Medulla oblongata (tissue), 1 donor: Measurements from ENCODE around the gene MRGPRD.

Experiments
- DNase-seq: peaks from one replicate; pipeline ENCODE4 v3.0.0-alpha.2; 2015; ENCODE audit errors: extremely low spot score

MRGPRD gene

DNA sequence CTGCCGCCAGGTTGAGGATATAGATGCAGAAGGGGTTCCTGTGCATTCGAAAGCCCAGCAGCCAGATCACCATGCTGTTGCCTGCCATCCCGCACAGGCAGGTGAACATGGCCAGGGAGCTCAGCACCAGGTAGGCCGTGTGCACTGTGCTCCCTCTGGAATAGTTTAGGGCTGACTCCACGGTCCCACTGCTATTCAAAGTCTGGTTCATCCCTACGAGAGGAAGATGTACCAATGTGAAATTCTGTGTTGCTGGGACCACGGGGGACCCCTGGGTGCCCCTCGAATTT is at the start of gene MRGPRD:
MRGPRD (minus strand) TSS at position 211 of the 290 bp plus-strand sequence; CDS start at position 211, 0 bp downstream.
- no peak for DNase-seq

DNA sequence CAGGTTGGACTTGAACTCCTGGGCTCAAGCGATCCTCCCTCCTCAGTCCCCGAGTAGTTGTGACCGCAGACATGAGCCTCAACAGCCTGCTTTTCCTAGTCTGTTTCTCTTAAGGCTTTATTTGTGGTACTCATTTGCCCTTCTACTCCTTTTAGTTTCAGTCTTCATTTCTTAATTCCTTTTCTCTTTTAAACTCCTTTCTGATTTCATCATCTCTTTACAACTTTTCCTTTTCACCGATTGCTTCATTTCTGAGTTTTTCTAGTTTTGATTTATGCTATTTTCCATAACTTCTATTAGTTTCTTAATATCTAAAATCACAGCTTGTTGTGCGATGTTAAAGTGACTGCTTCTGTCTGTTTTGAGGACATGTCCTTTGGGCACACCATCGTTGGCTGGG is 49.5 kb upstream of the MRGPRD start:
- DNase-seq: no peak

DNA sequence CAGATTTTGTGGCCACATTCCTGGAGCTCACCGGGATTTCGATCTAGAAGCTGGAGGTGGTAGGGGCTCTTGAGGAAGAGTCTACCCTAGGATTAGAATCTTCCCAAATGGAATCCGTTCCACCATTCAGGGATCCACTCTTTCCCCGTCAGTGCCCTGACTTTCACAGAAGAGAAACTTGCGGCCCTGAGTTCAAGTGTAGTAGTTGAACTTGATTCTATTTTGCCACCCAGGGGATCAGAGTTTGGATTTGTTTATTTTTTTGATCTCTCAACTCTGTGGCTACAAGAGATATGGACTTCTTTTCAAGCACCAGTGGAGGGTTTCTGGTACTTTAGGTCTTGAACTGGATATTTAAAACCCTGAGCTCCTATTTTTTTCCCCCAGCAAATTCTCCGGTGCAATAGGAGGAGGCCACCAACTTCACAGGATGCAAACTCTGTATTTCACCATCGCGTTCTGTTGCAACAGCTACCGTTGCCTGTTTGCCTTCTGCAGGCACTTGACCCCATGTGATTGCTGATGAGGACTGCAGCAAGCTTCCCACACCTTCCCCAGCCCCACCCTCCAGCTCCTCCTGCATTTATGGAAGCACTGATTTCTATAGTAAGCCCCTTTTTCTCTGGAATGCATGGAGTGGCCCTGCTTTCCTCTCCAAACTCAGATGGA is 47.1 kb upstream of the MRGPRD start:
- no peak for DNase-seq

DNA sequence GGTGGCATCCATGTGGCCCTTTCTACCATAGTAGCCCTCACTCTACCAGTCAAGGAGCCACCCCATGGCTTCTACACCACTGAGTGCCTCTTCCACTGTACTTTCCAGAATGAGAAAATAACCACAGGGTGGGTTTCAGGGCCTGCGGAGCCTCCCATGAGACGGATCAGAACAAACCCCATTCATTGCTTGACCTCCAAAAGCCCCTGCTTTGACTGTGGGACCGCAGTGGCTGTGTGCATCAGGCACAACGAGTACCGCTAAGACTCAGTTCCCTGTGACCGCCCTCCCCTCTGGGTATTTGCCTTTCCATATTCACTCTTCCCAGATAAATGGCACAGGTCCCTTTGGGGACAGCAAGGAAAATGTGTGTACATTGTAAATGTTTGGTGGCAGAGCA is 43.7 kb upstream of the MRGPRD start:
- no peak for DNase-seq

DNA sequence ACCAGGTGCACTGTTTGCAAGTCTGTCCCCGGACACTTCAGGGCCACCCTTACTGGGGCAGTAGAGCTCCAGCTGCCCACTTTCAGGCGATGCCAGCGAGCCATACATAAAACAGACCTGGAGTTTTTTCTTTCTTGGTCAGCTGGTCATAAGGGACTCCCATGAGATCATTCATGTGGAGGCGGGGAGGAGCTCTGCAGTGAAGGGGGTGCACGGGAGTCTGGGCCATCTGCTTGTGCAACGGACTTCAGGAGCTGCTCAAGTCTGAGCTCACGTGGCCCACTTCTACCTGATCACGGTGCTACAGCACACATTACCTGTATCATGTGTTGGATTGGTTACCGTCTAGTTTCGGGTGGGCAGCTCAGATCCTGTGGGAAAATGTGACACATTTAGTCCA is 41.5 kb upstream of the MRGPRD start:
- no peak for DNase-seq

GRCh38 chr11:69018924-69019323 is 38.1 kb upstream of the MRGPRD start:
- peak; percentile 14 for DNase-seq

DNA sequence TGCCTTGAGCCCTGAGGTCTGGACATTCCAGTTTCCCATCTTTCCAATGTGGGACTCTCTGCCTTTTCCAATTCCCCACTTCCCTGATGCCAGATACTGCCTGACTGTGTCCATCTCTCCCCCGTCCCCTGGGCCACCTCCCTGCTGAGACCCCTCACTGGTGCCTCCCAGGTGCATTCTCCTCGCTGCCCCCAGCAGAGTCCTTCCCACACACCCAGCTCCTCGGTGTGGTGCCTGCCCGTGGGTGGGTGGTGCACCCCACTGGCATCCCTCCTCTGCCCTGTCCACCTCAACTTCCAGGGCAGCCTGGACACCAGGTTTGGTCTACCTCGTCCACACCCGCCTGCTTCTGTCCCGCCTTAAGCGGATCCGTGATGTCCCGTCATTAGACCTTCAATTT is 37.2 kb upstream of the MRGPRD start:
- no peak for DNase-seq

GRCh38 chr11:69014898-69015549 is 34.2 kb upstream of the MRGPRD start:
- DNase-seq: no peak

DNA sequence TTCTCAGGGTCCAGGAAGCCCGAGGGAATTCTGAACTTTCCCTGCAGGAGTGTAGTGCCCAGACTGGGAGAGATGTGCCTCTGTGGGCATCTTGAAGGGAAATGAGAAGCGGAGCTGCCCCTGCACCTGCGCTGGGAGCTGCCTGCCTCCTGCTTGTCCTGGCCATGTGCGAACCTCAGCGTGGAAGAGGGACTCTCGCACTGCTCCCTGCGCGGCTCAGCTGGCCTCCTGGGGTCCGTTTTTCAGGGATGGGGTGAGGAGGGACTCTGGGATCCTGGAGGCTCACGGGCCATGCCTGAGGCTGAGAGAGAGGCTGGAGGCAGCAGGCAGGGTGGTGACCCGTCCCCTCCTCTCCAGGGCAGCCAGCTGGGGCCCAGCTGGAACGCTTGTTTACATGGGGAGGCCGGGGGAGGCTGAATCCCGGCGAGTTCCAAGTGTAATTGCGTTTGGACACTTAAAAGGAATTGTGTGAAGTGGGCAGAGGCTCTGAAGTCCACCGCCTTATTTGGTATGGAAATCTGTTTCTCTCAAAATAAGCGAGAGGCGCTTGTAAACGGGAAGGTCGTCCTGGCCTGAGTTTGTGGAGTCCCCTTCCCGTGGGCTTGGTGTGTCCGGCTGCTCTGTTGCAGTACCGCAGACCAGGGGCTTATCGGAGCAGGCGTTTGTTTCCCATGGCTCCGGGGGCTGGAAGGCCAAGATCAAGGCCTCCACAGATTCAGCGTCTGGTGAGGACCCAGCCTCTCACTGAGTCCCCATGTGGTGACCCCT is 33.5 kb upstream of the MRGPRD start:
- DNase-seq: no peak

DNA sequence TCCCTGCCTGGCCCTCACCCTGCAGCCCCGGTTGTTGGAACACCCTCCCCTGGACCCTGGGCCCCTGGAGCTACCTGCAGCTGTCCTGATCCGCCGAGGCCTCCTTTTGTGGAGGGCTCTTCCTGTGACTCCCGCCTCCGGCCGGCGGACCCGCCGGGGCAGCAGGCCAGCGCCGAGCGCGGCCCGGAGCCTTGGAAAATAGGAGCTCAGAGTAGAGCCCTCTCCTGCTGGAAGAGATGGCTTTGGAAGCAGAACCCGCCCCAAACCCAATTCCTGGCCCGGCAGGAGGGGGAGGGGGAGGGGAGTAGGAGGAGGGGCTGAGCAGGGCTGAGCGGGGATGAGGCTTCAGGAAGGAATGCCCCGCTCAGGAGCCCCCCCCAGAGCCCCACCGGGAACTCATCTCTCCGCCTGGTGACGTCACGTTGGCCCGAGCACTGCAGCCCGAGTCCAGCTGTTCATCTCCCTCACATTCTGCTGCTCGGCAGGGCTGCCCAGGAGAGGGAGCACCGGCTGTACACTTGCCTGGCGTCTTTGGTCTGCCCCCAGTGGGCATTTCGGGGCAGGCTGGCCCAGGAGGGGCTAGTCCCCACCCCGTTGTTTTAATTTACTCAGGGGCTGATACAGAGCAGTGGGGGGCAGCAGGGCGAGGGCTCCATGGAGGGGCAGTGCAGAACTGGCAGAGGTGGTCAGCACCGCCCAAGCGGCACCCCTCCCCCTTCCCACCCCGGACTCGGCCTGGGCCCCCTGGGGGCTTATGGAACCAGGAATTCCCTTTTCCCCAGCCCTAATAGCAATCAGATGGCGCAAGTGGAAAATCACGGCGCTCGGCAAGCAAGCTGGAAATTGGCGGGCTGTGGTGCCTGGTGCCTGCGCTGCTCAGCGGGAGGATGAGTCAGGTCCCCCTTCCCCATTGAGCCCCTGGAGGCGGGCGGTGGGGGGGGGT is 32.5 kb upstream of the MRGPRD start, which contains the start of gene MRGPRF:
MRGPRF (minus strand) TSS at position 238 of the 943 bp plus-strand sequence. CDS start 3,345 bp downstream, outside the sequence.
- peak; percentile 26 for DNase-seq

DNA sequence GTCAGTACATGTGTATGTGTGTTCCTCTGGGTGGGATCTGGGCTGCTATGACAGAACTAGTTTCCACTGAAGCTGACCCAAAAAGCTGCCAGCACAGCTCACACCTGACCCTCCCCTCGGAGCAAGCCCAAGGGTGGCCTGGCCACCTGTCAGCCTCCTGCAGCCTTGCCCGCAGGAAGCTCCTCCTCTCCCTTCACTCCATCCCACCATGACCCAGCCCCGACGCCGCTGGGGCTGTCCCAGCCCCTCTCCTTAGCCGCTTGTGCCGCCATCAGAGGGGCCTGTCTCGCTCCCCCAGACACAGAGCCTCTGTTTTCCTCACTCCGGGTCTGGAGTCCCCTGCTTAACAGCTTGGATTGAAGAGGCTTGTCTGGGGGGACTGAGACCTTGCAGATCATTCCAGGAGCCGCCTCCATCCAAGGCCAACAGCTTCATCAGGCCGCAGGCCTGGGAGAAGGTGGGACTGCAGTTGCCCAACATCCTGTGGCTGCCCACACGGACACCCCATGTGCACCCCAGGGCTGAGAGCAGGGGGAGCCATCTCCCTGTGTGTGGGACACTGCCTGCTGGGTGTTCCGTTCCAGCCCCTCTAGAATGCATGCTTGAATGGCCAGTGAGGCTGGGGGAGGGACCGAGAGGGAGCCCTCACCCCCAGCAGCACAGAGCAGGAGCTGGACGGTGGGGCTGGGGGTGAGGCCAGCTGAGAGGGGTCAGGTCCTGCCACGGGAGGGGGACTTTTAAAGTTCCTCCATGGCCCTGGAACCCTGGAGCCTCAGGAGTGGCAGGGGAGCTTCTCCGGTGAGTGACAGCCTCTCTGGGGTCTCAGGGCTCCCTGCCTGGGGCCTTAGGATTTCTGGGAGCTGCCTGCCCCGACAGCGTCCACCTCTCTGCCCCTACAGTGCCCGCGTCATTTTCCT is 31.6 kb upstream of the MRGPRD start:
- no peak for DNase-seq

GRCh38 chr11:69011624-69012091 is 30.9 kb upstream of the MRGPRD start:
- DNase-seq: no peak

GRCh38 chr11:69010964-69011623 is 30.3 kb upstream of the MRGPRD start:
- DNase-seq: peak; percentile 44

GRCh38 chr11:69010361-69010891 is 29.6 kb upstream of the MRGPRD start:
- DNase-seq: no peak

DNA sequence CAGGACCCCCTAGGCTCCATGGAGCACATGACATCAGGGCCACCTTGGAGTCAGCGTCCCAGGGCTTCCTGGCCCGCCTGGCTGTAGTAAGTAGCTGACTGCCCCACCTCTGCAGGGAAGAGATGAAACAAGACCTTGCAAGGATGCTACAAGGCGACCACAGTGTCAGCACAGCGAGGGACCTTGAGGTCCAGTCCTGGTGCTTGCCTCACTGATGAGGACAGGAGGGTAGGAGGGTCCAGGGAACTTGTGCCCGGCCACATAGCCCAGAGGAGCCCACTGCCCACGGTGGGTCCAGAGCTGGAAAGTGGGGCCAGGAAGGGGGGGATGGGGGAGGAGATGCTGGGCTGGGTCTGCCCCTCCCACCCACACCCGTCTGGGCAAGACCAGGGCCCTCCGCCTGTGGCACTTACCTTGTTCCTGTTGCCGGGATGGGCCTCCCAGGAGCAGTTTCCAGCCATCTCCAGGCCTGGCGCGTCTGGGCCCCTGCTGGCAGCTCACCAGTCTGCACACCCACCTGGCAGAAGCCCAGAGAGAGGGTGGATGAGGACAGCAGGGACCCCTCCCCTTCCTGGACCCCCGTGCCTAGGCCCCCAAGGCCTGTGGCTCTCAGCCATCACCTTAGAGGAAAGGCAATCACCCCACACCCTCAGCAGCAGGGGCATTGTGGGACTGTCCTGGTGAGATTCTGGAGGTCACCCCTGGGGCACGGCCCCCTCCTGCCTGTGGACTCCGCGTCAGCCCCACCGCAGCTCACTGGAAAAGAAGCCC is 28.8 kb upstream of the MRGPRD start:
- DNase-seq: no peak

DNA sequence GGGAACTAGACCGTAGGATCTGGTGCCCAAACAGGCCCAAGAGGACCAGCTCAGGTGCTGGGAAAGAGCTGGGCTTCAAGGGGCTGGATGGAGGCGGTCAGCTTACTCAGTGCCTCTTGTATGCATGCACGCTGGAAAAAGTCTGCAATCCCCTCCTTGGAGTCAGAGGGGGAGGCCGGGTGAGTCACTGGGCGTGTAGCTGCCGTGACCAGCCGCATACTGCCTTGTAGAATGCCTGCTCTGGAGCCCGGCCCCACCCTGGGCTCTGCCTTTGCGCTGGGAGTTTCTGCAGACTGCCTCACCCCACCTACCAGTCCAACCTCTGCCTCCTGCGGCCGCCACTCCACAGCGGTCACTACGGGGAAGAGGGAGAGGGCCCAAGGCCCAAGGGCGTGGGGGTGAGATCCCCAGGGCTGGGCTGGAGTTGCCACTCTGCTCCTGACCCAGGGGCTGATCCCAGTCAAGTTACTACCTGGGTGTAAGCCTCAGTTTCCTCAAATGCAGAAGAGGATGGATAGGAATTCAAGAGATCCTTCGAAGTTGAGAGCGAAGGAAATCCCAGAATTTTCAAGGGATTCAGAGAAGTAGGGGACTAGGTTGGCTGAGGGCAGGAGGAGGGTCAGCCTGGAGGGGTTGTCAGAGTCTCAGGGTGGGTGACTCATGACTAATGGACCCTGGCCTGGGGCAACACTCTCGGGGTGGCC is 28.1 kb upstream of the MRGPRD start:
- no peak for DNase-seq

GRCh38 chr11:69007975-69008381 is 27.2 kb upstream of the MRGPRD start:
- no peak for DNase-seq

- DNase-seq: no peak
Measured at GRCh38 chr11:69006816-69007215, 26.0 kb upstream of the MRGPRD start.
